ENCODE results near the gene SLC38A9.

Gene SLC38A9

DNA sequence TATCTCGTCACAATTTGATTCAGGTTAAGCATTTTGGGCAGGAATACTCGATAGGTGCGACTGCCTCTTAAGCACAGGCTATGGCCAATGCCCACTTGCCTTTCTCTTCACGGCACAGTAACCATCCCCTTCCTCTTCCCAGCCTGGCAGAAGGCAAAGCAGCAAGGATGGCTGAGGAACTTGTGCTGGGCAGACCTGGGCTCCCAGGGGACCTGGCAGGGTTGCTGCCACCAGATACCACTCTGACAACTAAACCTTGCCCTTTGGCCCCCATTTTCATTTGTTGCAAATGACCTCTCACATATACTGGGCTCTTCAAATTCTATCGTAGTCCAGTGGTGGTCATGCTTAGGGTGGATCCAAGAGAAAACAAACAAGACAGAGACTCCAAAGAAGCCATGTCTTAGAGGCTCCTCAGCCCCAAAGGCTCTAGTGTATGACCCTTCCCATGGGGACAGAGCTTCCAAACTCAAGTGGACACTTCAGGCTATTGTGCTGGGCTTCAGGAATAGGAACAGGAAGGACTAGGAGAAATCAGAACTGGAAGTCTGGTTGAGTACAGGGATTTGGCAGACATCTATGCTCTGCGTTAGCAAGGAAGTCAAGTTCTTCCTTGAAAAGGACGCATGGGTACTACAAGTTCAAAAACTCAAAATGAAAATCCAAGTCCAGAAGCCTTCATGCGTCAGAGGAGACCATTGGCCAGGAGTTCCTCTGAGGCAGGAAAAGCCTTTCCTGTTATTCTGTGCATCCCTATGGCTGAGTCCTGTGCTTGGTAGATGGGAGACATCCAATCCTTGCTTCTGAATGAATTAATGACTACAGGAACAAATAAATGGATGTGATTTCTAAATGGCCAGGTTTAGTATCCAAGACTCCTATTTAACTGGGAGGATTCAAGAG is 112.7 kb downstream of the SLC38A9 start:
- Histone ChIP-seq H3K27me3 (ENCODE audit: insufficient read depth, low read length) (no peaks in the 10 kb centered on the region), H3K36me3 (ENCODE audit: insufficient read depth, low read length) (no peaks in the 10 kb centered on the region), H3K9me3 (ENCODE audit: low read length) (no peaks in the 10 kb centered on the region), H2AFZ (ENCODE audit: low read length) (no peak overlapping the region), H3K27ac (ENCODE audit: low read depth, low read length, poor library complexity, severe bottlenecking) (no peak overlapping the region), H3F3A (ENCODE audit: insufficient read depth, low read length) (no peaks in the 10 kb centered on the region), H3K4me1 (ENCODE audit: insufficient read depth, low read length, severe bottlenecking) (no peaks in the 10 kb centered on the region), H3K9ac (ENCODE audit: low read length) (no peak overlapping the region), H3K4me3 (ENCODE audit: low read depth, low read length, poor library complexity, severe bottlenecking) (no peak overlapping the region), H3K4me2 (ENCODE audit: low read length) (no peak overlapping the region), H4K20me1 (ENCODE audit: insufficient read depth, low read length) (no peaks in the 10 kb centered on the region), H3K79me2 (ENCODE audit: insufficient read depth, low read length) (no peaks in the 10 kb centered on the region), H3K9me2 (ENCODE audit: low read depth, low read length) (no peaks in the 10 kb centered on the region)
- TF ChIP-seq, protein P1, sequence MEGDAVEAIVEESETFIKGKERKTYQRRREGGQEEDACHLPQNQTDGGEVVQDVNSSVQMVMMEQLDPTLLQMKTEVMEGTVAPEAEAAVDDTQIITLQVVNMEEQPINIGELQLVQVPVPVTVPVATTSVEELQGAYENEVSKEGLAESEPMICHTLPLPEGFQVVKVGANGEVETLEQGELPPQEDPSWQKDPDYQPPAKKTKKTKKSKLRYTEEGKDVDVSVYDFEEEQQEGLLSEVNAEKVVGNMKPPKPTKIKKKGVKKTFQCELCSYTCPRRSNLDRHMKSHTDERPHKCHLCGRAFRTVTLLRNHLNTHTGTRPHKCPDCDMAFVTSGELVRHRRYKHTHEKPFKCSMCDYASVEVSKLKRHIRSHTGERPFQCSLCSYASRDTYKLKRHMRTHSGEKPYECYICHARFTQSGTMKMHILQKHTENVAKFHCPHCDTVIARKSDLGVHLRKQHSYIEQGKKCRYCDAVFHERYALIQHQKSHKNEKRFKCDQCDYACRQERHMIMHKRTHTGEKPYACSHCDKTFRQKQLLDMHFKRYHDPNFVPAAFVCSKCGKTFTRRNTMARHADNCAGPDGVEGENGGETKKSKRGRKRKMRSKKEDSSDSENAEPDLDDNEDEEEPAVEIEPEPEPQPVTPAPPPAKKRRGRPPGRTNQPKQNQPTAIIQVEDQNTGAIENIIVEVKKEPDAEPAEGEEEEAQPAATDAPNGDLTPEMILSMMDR (IDR thresholded peaks at IDR 0.05; ENCODE audit: low read length), result no peak
- TF ChIP-seq EZH2 (IDR thresholded peaks at IDR 0.05; ENCODE audit: borderline replicate concordance, low read length), result no peak

DNA sequence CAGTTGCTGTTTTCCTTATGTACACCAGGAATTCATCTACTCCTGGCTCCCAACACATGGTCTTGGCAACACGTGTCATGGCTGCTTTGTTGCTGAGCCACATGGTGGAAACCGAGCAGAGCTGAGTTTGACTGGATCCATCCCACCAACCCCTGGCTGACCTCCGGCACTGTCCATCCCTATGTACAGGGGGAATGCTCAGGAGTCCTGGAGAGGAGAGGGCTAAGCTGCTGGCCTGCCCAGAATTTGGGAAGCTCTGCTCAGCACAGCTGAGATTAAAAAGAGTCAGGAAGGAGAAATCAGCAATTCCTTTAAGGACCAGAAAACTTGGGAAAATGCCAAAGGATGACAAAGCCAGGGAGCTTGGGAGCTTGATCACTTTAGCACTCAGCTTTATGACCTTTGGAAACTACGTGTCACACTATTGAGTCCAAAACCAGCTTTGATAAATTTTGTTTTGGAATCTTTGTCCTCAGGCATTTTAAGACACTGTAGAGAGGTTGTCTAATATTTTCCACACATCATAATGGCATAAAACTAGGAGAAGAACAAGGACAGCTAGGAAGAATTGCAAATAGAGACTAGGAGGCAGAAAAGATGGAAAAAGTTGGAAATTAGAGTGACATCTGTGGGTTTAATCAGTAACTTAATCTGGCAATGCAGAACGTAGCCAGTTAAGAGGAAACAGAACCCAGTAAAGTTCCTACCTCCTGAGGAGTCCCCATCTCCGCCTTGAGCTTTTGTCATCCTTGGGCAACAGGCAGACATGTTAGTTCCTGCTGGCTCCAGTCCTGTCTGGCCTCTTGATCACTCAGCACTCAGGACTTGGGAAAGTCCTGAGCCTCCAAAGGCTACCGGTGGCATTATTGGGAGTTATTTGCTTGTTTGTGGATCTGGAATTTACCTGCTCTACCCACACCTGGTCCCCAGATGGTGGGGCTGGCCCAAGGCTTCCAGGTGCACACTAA is 114.8 kb downstream of the SLC38A9 start:
- no peak overlapping the region for H2AFZ ChIP-seq (ENCODE audit: low read length)
- no peaks in the 10 kb centered on the region for H3K79me2 ChIP-seq (ENCODE audit: insufficient read depth, low read length)
- no peaks in the 10 kb centered on the region for H3F3A ChIP-seq (ENCODE audit: insufficient read depth, low read length)
- H3K9ac ChIP-seq (ENCODE audit: low read length), result no peak overlapping the region
- no peaks in the 10 kb centered on the region for H3K9me2 ChIP-seq (ENCODE audit: low read depth, low read length)
- TF ChIP-seq, protein P1 (IDR thresholded peaks at IDR 0.05; ENCODE audit: low read length), result no peak
- no peak for TF ChIP-seq EZH2 (IDR thresholded peaks at IDR 0.05; ENCODE audit: borderline replicate concordance, low read length)
- no peaks in the 10 kb centered on the region for H3K4me1 ChIP-seq (ENCODE audit: insufficient read depth, low read length, severe bottlenecking)
- no peaks in the 10 kb centered on the region for H3K9me3 ChIP-seq (ENCODE audit: low read length)
- no peaks in the 10 kb centered on the region for H4K20me1 ChIP-seq (ENCODE audit: insufficient read depth, low read length)
- no peaks in the 10 kb centered on the region for H3K27me3 ChIP-seq (ENCODE audit: insufficient read depth, low read length)
- no peaks in the 10 kb centered on the region for H3K36me3 ChIP-seq (ENCODE audit: insufficient read depth, low read length)
- no peak overlapping the region for H3K27ac ChIP-seq (ENCODE audit: low read depth, low read length, poor library complexity, severe bottlenecking)
- H3K4me3 ChIP-seq (ENCODE audit: low read depth, low read length, poor library complexity, severe bottlenecking), result no peak overlapping the region
- no peak overlapping the region for H3K4me2 ChIP-seq (ENCODE audit: low read length)

DNA sequence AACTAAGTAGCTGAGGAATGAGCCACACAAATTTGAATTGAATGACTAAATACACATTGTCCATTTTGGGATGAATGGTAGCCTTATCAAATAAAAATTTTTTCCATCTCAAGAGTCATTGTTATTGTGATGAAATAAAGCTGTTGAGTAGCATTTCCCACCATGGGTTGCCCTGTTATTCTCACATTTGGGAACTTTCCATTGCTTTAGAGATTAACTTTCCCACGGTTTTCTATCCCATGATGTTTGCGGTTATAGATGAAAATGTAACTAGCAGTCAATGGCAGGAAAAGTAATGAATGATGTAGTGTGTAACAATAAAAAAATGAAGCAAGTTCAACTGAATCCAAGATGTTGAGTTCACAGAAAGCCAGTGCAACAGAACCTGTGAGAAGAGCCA is 117.5 kb downstream of the SLC38A9 start:
- TF ChIP-seq, protein P1 (IDR thresholded peaks at IDR 0.05; ENCODE audit: low read length), result no peak
- no peak for TF ChIP-seq EZH2 (IDR thresholded peaks at IDR 0.05; ENCODE audit: borderline replicate concordance, low read length)

More for the DNA sequence above, 117.5 kb downstream of the SLC38A9 start:
- H3K4me3 ChIP-seq (ENCODE audit: low read depth, low read length, poor library complexity, severe bottlenecking), result no peak overlapping the region
- no peaks in the 10 kb centered on the region for H3K9me2 ChIP-seq (ENCODE audit: low read depth, low read length)
- no peaks in the 10 kb centered on the region for H4K20me1 ChIP-seq (ENCODE audit: insufficient read depth, low read length)
- no peak overlapping the region for H2AFZ ChIP-seq (ENCODE audit: low read length)
- no peaks in the 10 kb centered on the region for H3K9me3 ChIP-seq (ENCODE audit: low read length)
- H3K27ac ChIP-seq (ENCODE audit: low read depth, low read length, poor library complexity, severe bottlenecking), result no peak overlapping the region
- no peaks in the 10 kb centered on the region for H3K36me3 ChIP-seq (ENCODE audit: insufficient read depth, low read length)
- no peaks in the 10 kb centered on the region for H3K79me2 ChIP-seq (ENCODE audit: insufficient read depth, low read length)
- H3K4me2 ChIP-seq (ENCODE audit: low read length), result no peak overlapping the region
- no peaks in the 10 kb centered on the region for H3F3A ChIP-seq (ENCODE audit: insufficient read depth, low read length)
- no peaks in the 10 kb centered on the region for H3K4me1 ChIP-seq (ENCODE audit: insufficient read depth, low read length, severe bottlenecking)
- no peak overlapping the region for H3K9ac ChIP-seq (ENCODE audit: low read length)
- H3K27me3 ChIP-seq (ENCODE audit: insufficient read depth, low read length), result no peaks in the 10 kb centered on the region

Data from OCI-LY1 (cell line).